ENCODE measurements around the gene IKZF4.

- TF ChIP-seq CTCF (IDR thresholded peaks at IDR 0.05; ENCODE audit: low read depth, low read length, poor library complexity, severe bottlenecking): no peak
- TF ChIP-seq EZH2phosphoT487 (IDR thresholded peaks at IDR 0.05; ENCODE audit: borderline replicate concordance, low read length): no peak
Observed at GRCh38 chr12:56018356-56018755, 2.5 kb upstream of the IKZF4 start.

Data from DOHH2 (cell line).